ENCODE data around the gene PCBP3. TPM values are rescaled to one million over a fixed set of nuclear protein-coding genes. Genes with fewer than 3 reads are reported as not detected.
"Not testable (repeated sequence)": the region's sequence is repeated elsewhere in the genome, so short reads cannot be mapped to it uniquely, and the experiment has no call there.

The PCBP3 gene
- total RNA-seq, 1 donor from 2014 or later: not detected

DNA sequence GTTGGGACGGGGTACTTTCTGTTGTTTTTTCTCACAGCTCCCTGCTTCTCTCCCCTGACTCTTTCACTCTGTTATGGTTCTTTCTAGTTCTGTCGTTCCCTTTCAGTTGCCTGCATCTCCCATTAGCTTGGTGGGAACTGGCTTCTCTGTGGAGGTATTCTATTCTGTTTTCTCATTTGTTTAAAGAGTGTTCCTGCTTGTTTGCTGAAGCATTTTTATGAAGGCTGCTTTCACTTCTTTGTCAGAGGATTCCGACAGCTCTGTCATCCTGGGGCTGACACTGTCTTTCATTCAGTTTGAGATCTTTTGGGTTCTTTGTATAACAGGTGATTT is 242.0 kb downstream of the PCBP3 start:
- no peak for TF ChIP-seq CTCF (conservative IDR thresholded peaks at IDR 0.05; ENCODE audit: low read depth, low read length)
- no peak overlapping the region for H3K4me3 ChIP-seq (ENCODE audit: low read depth, low read length)
- DNase-seq (ENCODE audit: low read depth): no peak

- not testable (repeated sequence) for DNase-seq (ENCODE audit: low read depth); H3K4me3 ChIP-seq (ENCODE audit: low read depth, low read length)
These were observed 242.5 kb downstream of the PCBP3 start for GRCh38 chr21:45885930-45886601.

GRCh38 chr21:45886610-45887026 is 243.1 kb downstream of the PCBP3 start:
- TF ChIP-seq CTCF (conservative IDR thresholded peaks at IDR 0.05; ENCODE audit: low read depth, low read length): no peak
- no peak for DNase-seq (ENCODE audit: low read depth)
- H3K4me3 ChIP-seq (ENCODE audit: low read depth, low read length): no peak overlapping the region

DNA sequence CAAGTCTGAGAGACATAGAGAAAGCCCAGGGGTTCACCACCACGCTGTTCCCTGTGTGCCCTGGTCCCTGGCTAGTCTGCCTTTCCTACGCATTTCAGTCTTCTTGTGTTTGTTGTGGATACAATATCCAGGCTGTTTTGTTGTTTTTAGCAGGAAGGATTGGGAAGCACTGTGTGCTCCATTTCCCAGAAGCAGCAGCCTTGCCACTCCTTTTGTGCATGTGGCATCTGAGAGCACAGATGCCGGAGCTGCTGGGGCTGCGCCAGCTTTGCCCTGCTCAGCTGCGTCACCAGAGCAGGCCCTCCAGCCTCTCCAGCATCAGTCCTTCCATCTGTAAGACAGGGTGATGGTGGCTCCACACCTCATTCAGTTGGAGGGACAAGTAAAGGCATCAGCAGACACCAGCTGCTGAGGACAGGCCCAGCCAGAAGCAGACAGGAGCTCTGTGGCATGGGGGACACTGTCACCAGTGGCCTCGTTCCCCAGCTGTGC is 243.6 kb downstream of the PCBP3 start:
- TF ChIP-seq CTCF (conservative IDR thresholded peaks at IDR 0.05; ENCODE audit: low read depth, low read length): no peak
- H3K4me3 ChIP-seq (ENCODE audit: low read depth, low read length): no peak overlapping the region
- DNase-seq (ENCODE audit: low read depth): no peak

GRCh38 chr21:45887788-45888187 is 244.3 kb downstream of the PCBP3 start:
- no peak overlapping the region for H3K4me3 ChIP-seq (ENCODE audit: low read depth, low read length)
- no peak for TF ChIP-seq CTCF (conservative IDR thresholded peaks at IDR 0.05; ENCODE audit: low read depth, low read length)
- no peak for DNase-seq (ENCODE audit: low read depth)

DNA sequence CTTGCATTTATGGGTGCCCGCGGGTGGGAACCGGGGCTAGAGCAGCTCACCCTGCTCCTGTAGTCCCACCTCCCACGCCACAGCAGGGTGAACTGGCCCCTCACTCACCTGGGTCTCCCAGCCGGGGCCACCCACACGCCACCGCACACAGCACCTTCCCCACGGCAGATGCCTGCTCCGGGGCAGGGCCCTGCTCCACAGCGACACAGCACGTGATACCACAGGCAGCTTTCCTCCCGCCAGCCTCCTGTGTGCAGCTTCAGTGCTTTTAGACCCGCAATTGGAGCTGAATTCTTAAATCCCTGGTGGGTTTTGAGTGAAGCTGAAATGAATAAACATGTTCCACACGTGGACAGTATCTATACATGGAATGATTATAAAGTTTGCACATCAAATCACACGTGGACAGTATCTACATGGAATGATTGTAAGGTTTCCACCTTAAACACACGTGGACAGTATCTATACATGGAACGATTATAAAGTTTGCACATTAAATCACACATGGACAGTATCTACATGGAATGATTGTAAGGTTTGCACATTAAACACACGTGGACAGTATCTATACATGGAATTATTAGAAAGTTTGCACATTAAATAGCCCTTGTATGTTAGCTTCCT is 245.0 kb downstream of the PCBP3 start:
- no peak overlapping the region for H3K4me3 ChIP-seq (ENCODE audit: low read depth, low read length)
- DNase-seq (ENCODE audit: low read depth): no peak
- TF ChIP-seq CTCF (conservative IDR thresholded peaks at IDR 0.05; ENCODE audit: low read depth, low read length): no peak

DNA sequence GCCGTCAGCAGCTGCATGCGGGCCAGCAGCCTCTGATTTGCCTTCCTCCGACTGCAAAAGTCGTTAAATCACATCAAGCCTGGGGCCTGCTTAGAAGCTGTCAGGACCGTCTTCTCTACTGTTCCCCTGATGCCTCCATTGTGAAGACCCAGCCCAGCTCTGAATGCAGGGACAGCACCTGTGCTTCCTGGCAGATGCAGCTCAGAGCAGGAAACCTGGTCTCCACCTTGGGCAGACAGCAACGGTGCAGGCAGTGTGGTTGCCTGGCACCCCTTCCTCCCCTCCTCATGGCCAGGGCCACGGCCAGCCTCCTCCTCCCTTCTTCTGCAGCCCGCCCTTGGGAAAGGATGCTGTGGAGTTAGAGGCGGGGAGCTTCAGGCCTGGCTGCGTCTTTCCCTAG is 245.7 kb downstream of the PCBP3 start:
- H3K4me3 ChIP-seq (ENCODE audit: low read depth, low read length): no peak overlapping the region
- TF ChIP-seq CTCF (conservative IDR thresholded peaks at IDR 0.05; ENCODE audit: low read depth, low read length): no peak
- no peak for DNase-seq (ENCODE audit: low read depth)
